ENCODE results near the gene HTR3C.

HTR3C gene

GRCh38 chr3:184059424-184059823, 6.6 kb downstream of the HTR3C start:
- no peak for TF ChIP-seq SIN3A (IDR thresholded peaks at IDR 0.05; ENCODE audit: borderline replicate concordance, insufficient read depth, low read length)
- no peak for TF ChIP-seq FOXP2 (optimal IDR thresholded peaks at IDR 0.05; ENCODE audit: borderline replicate concordance, extremely low read depth, extremely low read length, insufficient read depth)
- no peak for TF ChIP-seq TAF1 (IDR thresholded peaks at IDR 0.05; ENCODE audit: borderline replicate concordance, insufficient read depth, low read length)
- no peak for TF ChIP-seq REST (IDR thresholded peaks at IDR 0.05; ENCODE audit: insufficient read depth in 1 of 2, low read depth in 2 of 2, low read length in 2 of 2)

GRCh38 chr3:184062637-184063036, 9.8 kb downstream of the HTR3C start:
- TF ChIP-seq TAF1 (IDR thresholded peaks at IDR 0.05; ENCODE audit: borderline replicate concordance, insufficient read depth, low read length) (no peak), REST (IDR thresholded peaks at IDR 0.05; ENCODE audit: insufficient read depth in 1 of 2, low read depth in 2 of 2, low read length in 2 of 2) (no peak), FOXP2 (optimal IDR thresholded peaks at IDR 0.05; ENCODE audit: borderline replicate concordance, extremely low read depth, extremely low read length, insufficient read depth) (no peak), POLR2AphosphoS5 (IDR thresholded peaks at IDR 0.05; ENCODE audit: low read depth, low read length) (no peak), SIN3A (IDR thresholded peaks at IDR 0.05; ENCODE audit: borderline replicate concordance, insufficient read depth, low read length) (no peak)

- no peak for TF ChIP-seq POLR2AphosphoS5 (IDR thresholded peaks at IDR 0.05; ENCODE audit: low read depth, low read length)
- TF ChIP-seq REST (IDR thresholded peaks at IDR 0.05; ENCODE audit: insufficient read depth in 1 of 2, low read depth in 2 of 2, low read length in 2 of 2) = no peak
- TF ChIP-seq FOXP2 (optimal IDR thresholded peaks at IDR 0.05; ENCODE audit: borderline replicate concordance, extremely low read depth, extremely low read length, insufficient read depth) = no peak
- no peak for TF ChIP-seq TAF1 (IDR thresholded peaks at IDR 0.05; ENCODE audit: borderline replicate concordance, insufficient read depth, low read length)
- no peak for TF ChIP-seq SIN3A (IDR thresholded peaks at IDR 0.05; ENCODE audit: borderline replicate concordance, insufficient read depth, low read length)
These were observed 13.4 kb downstream of the HTR3C start for GRCh38 chr3:184066211-184066610.

- TF ChIP-seq POLR2AphosphoS5 (IDR thresholded peaks at IDR 0.05; ENCODE audit: low read depth, low read length) = no peak
- no peak for TF ChIP-seq FOXP2 (optimal IDR thresholded peaks at IDR 0.05; ENCODE audit: borderline replicate concordance, extremely low read depth, extremely low read length, insufficient read depth)
- no peak for TF ChIP-seq TAF1 (IDR thresholded peaks at IDR 0.05; ENCODE audit: borderline replicate concordance, insufficient read depth, low read length)
- no peak for TF ChIP-seq SIN3A (IDR thresholded peaks at IDR 0.05; ENCODE audit: borderline replicate concordance, insufficient read depth, low read length)
- TF ChIP-seq REST (IDR thresholded peaks at IDR 0.05; ENCODE audit: insufficient read depth in 1 of 2, low read depth in 2 of 2, low read length in 2 of 2) = no peak
These were observed 14.8 kb downstream of the HTR3C start for GRCh38 chr3:184067573-184068055.

GRCh38 chr3:184068344-184068743, 15.5 kb downstream of the HTR3C start:
- TF ChIP-seq POLR2AphosphoS5 (IDR thresholded peaks at IDR 0.05; ENCODE audit: low read depth, low read length) (no peak), SIN3A (IDR thresholded peaks at IDR 0.05; ENCODE audit: borderline replicate concordance, insufficient read depth, low read length) (no peak), REST (IDR thresholded peaks at IDR 0.05; ENCODE audit: insufficient read depth in 1 of 2, low read depth in 2 of 2, low read length in 2 of 2) (no peak), FOXP2 (optimal IDR thresholded peaks at IDR 0.05; ENCODE audit: borderline replicate concordance, extremely low read depth, extremely low read length, insufficient read depth) (no peak), TAF1 (IDR thresholded peaks at IDR 0.05; ENCODE audit: borderline replicate concordance, insufficient read depth, low read length) (no peak)

All from PFSK-1 (cell line).